Measurements from ENCODE around the gene ABCC9.
"Not testable (repeated sequence)": the region's sequence is repeated elsewhere in the genome, so short reads cannot be mapped to it uniquely, and the experiment has no call there.

ABCC9 gene

GRCh38 chr12:21910657-21911056, 30.6 kb downstream of the ABCC9 start:
- no peaks in the 10 kb centered on the region for H3K27me3 Mint-ChIP-seq

GRCh38 chr12:21907948-21908837, 33.0 kb downstream of the ABCC9 start:
- Mint-ChIP-seq H3K27ac (no peak overlapping the region), H3K4me1 (ENCODE audit: low read depth) (no peaks in the 10 kb centered on the region), H3K4me3 (no peak overlapping the region), H3K36me3 (ENCODE audit: low read depth) (no peaks in the 10 kb centered on the region), H3K27me3 (no peaks in the 10 kb centered on the region), H3K9me3 (peaks cover 4% of the 10 kb centered on the region)

More at GRCh38 chr12:21910657-21911056, 30.6 kb downstream of the ABCC9 start:
- Mint-ChIP-seq H3K4me3 (no peak overlapping the region), H3K36me3 (ENCODE audit: low read depth) (no peaks in the 10 kb centered on the region), H3K9me3 (peaks cover 2% of the 10 kb centered on the region), H3K27ac (no peak overlapping the region), H3K4me1 (ENCODE audit: low read depth) (no peaks in the 10 kb centered on the region)

GRCh38 chr12:21906919-21907493, 34.2 kb downstream of the ABCC9 start:
- H3K27ac Mint-ChIP-seq = no peak overlapping the region
- H3K36me3 Mint-ChIP-seq (ENCODE audit: low read depth) = no peaks in the 10 kb centered on the region
- no peak overlapping the region for H3K4me3 Mint-ChIP-seq
- no peaks in the 10 kb centered on the region for H3K27me3 Mint-ChIP-seq
- H3K4me1 Mint-ChIP-seq (ENCODE audit: low read depth) = no peaks in the 10 kb centered on the region
- peaks cover 4% of the 10 kb centered on the region for H3K9me3 Mint-ChIP-seq

GRCh38 chr12:21899532-21899931, 41.7 kb downstream of the ABCC9 start:
- H3K4me3 Mint-ChIP-seq; H3K4me1 Mint-ChIP-seq (ENCODE audit: low read depth); H3K27ac Mint-ChIP-seq; H3K9me3 Mint-ChIP-seq; H3K36me3 Mint-ChIP-seq (ENCODE audit: low read depth); H3K27me3 Mint-ChIP-seq: not testable (repeated sequence)

- H3K4me3 Mint-ChIP-seq = no peak overlapping the region
Measured at GRCh38 chr12:21895651-21896050, 45.6 kb downstream of the ABCC9 start.

GRCh38 chr12:21894792-21895595, 46.2 kb downstream of the ABCC9 start:
- Mint-ChIP-seq H3K27me3 (no peaks in the 10 kb centered on the region), H3K4me1 (ENCODE audit: low read depth) (no peaks in the 10 kb centered on the region), H3K27ac (no peak overlapping the region), H3K9me3 (peaks cover 4% of the 10 kb centered on the region), H3K36me3 (ENCODE audit: low read depth) (no peaks in the 10 kb centered on the region), H3K4me3 (no peak overlapping the region)

More at GRCh38 chr12:21895651-21896050, 45.6 kb downstream of the ABCC9 start:
- Mint-ChIP-seq H3K27me3 (no peaks in the 10 kb centered on the region), H3K27ac (no peak overlapping the region), H3K4me1 (ENCODE audit: low read depth) (no peaks in the 10 kb centered on the region), H3K9me3 (no peaks in the 10 kb centered on the region), H3K36me3 (ENCODE audit: low read depth) (no peaks in the 10 kb centered on the region)

- peaks cover 1% of the 10 kb centered on the region for H3K27me3 Mint-ChIP-seq
- no peaks in the 10 kb centered on the region for H3K36me3 Mint-ChIP-seq (ENCODE audit: low read depth)
- no peaks in the 10 kb centered on the region for H3K4me1 Mint-ChIP-seq (ENCODE audit: low read depth)
- no peak overlapping the region for H3K27ac Mint-ChIP-seq
- H3K4me3 Mint-ChIP-seq = no peak overlapping the region
- peaks cover 8% of the 10 kb centered on the region for H3K9me3 Mint-ChIP-seq
Measured at GRCh38 chr12:21893924-21894323, 47.3 kb downstream of the ABCC9 start.

- Mint-ChIP-seq H3K4me3 (no peak overlapping the region), H3K9me3 (peaks cover 8% of the 10 kb centered on the region)
Measured at GRCh38 chr12:21892341-21892740, 48.9 kb downstream of the ABCC9 start.

GRCh38 chr12:21891751-21892217, 49.4 kb downstream of the ABCC9 start:
- Mint-ChIP-seq H3K36me3 (ENCODE audit: low read depth) (no peaks in the 10 kb centered on the region), H3K9me3 (peaks cover 8% of the 10 kb centered on the region), H3K27ac (no peak overlapping the region), H3K27me3 (peaks cover 3% of the 10 kb centered on the region), H3K4me3 (no peak overlapping the region), H3K4me1 (ENCODE audit: low read depth) (no peaks in the 10 kb centered on the region)

More at GRCh38 chr12:21892341-21892740, 48.9 kb downstream of the ABCC9 start:
- H3K27ac Mint-ChIP-seq = no peak overlapping the region
- H3K27me3 Mint-ChIP-seq = peaks cover 3% of the 10 kb centered on the region
- H3K36me3 Mint-ChIP-seq (ENCODE audit: low read depth) = no peaks in the 10 kb centered on the region
- no peaks in the 10 kb centered on the region for H3K4me1 Mint-ChIP-seq (ENCODE audit: low read depth)

GRCh38 chr12:21888276-21888863, 52.9 kb downstream of the ABCC9 start:
- Mint-ChIP-seq H3K27ac (no peak overlapping the region), H3K4me1 (ENCODE audit: low read depth) (no peaks in the 10 kb centered on the region), H3K9me3 (peaks cover 8% of the 10 kb centered on the region), H3K36me3 (ENCODE audit: low read depth) (no peaks in the 10 kb centered on the region), H3K4me3 (no peak overlapping the region), H3K27me3 (peaks cover 3% of the 10 kb centered on the region)

GRCh38 chr12:21884936-21885335, 56.3 kb downstream of the ABCC9 start:
- Mint-ChIP-seq H3K9me3 (peaks cover 4% of the 10 kb centered on the region), H3K4me3 (no peak overlapping the region), H3K36me3 (ENCODE audit: low read depth) (no peaks in the 10 kb centered on the region), H3K4me1 (ENCODE audit: low read depth) (no peaks in the 10 kb centered on the region), H3K27ac (no peak overlapping the region), H3K27me3 (peaks cover 3% of the 10 kb centered on the region)

- no peaks in the 10 kb centered on the region for H3K9me3 Mint-ChIP-seq
- H3K27ac Mint-ChIP-seq = no peak overlapping the region
- no peak overlapping the region for H3K4me3 Mint-ChIP-seq
- H3K27me3 Mint-ChIP-seq = no peaks in the 10 kb centered on the region
- H3K36me3 Mint-ChIP-seq (ENCODE audit: low read depth) = no peaks in the 10 kb centered on the region
- H3K4me1 Mint-ChIP-seq (ENCODE audit: low read depth) = no peaks in the 10 kb centered on the region
Measured at GRCh38 chr12:21882635-21883034, 58.6 kb downstream of the ABCC9 start.

- H3K4me3 Mint-ChIP-seq = no peak overlapping the region
- no peaks in the 10 kb centered on the region for H3K36me3 Mint-ChIP-seq (ENCODE audit: low read depth)
- no peak overlapping the region for H3K27ac Mint-ChIP-seq
- H3K4me1 Mint-ChIP-seq (ENCODE audit: low read depth) = no peaks in the 10 kb centered on the region
- H3K9me3 Mint-ChIP-seq = no peaks in the 10 kb centered on the region
- H3K27me3 Mint-ChIP-seq = no peaks in the 10 kb centered on the region
Measured at GRCh38 chr12:21881965-21882364, 59.3 kb downstream of the ABCC9 start.

- Mint-ChIP-seq H3K27me3 (peaks cover 3% of the 10 kb centered on the region), H3K9me3 (no peaks in the 10 kb centered on the region), H3K36me3 (ENCODE audit: low read depth) (no peaks in the 10 kb centered on the region), H3K27ac (no peak overlapping the region), H3K4me1 (ENCODE audit: low read depth) (no peaks in the 10 kb centered on the region), H3K4me3 (no peak overlapping the region)
Measured at GRCh38 chr12:21879312-21879711, 61.9 kb downstream of the ABCC9 start.

Data from stimulated activated naive CD8-positive, alpha-beta T cell treated with anti-CD3 and anti-CD28 coated beads, Interleukin-15, Interleukin-2, amounts not matched to agents 100 ng/mL and 50 ng/mL, for 24 hours (primary cell).